Stomach (tissue), 9 donors: ENCODE results near the gene CDH12. TPM values are rescaled to one million over a fixed set of nuclear protein-coding genes. Genes with fewer than 3 reads are reported as not detected.
"Not testable (repeated sequence)": the region's sequence is repeated elsewhere in the genome, so short reads cannot be mapped to it uniquely, and the experiment has no call there.

Experiments used
- DNase-seq, 2 donors: peaks; one replicate each; pipeline versions ENCODE4 v3.0.0 to v3.0.0-alpha.2; 2013 to 2019
- H3K27ac ChIP-seq, 5 donors: fragments of 200-600 bp in 4 of 5; sonication (generic) in 4 of 5; one replicate each; pipeline ENCODE4 v1.5.1; 2013 to 2019; ENCODE audit warnings: mild to moderate bottlenecking in 1 of 5, moderate library complexity in 1 of 5
- H3K27me3 ChIP-seq, 3 donors: fragments of 200-600 bp; sonication (generic); one replicate each; pipeline ENCODE4 v1.5.1; 2017 to 2019; ENCODE audit warnings: mixed run types in 1 of 3
- H3K36me3 ChIP-seq, 4 donors: fragments of 200-600 bp; sonication (generic); 1 replicate in 3 of 4; 2 replicates in 1 of 4; pipeline ENCODE4 v1.5.1; 2016 to 2019
- H3K4me1 ChIP-seq, 4 donors: fragments of 200-600 bp; sonication (generic); one replicate each; pipeline ENCODE4 v1.5.1; 2016 to 2019
- H3K4me3 ChIP-seq, 4 donors: fragments of 200-600 bp; sonication (generic) in 3 of 4; one replicate each; pipeline ENCODE4 v1.5.1; 2016 to 2019; ENCODE audit warnings: mild to moderate bottlenecking in 1 of 4
- H3K9me3 ChIP-seq, 4 donors: fragments of 200-600 bp; sonication (generic); one replicate each; pipeline ENCODE4 v1.5.1; 2016 to 2019
- CTCF ChIP-seq, 7 experiments: fragments of 450-650 bp in 4 of 7; fragments of 200-600 bp in 3 of 7; sonication (generic) in 3 of 7; IDR thresholded peaks; one replicate each; pipeline ENCODE4 v1.5.1; 2016 to 2019; ENCODE audit warnings: antibody characterized with exemption in 7 of 7, control low read depth in 2 of 7, mild to moderate bottlenecking in 1 of 7
- EP300 ChIP-seq: sonication (generic); formaldehyde crosslinking; IDR thresholded peaks from one replicate; pipeline ENCODE4 v1.6.1; 2017; ENCODE audit warnings: antibody characterized with exemption
- POLR2A ChIP-seq, 4 donors: fragments of 450-650 bp; IDR thresholded peaks; one replicate each; pipeline ENCODE4 v1.6.1; 2016; ENCODE audit warnings: antibody characterized with exemption in 4 of 4, control low read depth in 2 of 4, mild to moderate bottlenecking in 1 of 4, moderate library complexity in 1 of 4
- POLR2AphosphoS5 ChIP-seq, 3 donors: sonication (generic); formaldehyde crosslinking; IDR thresholded peaks; one replicate each; pipeline ENCODE4 v1.6.1; 2016; ENCODE audit warnings: antibody characterized with exemption in 3 of 3
- whole genome bisulfite sequencing, 5 donors: extraction: QIAGEN DNeasy Blood & Tissue Kit in 3 of 5; methylation state at CpG; one replicate each; pipeline versions ENCODE4 v1.1.5 to v1.1.7; 2013 to 2018; 5-methylcytosine and 5-hydroxymethylcytosine counted together
- intact Hi-C: fragments of 100-400 bp; cut with DNase I; formaldehyde crosslinking; loops from one replicate; pipeline ENCODE4 v1.15.1; 2023; ENCODE audit warnings: low total_unique reads
- polyA plus RNA-seq, 3 donors: library from polyadenylated mRNA; stranded (reverse); fragments of 200-250 nt; gene quantifications; one replicate each; pipeline ENCODE4 v1.2.3, GENCODE V29; 2013
- total RNA-seq, 5 donors: library from RNA; depleted of rRNA; stranded (reverse); fragments of >200 nt; gene quantifications; one replicate each; pipeline versions ENCODE4 v1.1.0 to v1.2.3, GENCODE V29; 2014 to 2016
- donor health status: healthy with polysubstance abuse.
- donor health status: Bipolar disorder and iron deficiency.
- donor health status: healthy.

Gene CDH12
- total and polyA plus RNA-seq, 8 donors: 0.76 to 1.3 TPM; not detected in 6

GRCh38 chr5:22539762-22540161 lies 313.4 kb downstream of the CDH12 start:
- TF ChIP-seq CTCF (IDR thresholded peaks at IDR 0.05) (no peak), POLR2AphosphoS5 (IDR thresholded peaks at IDR 0.05) (no peak), EP300 (no peak), POLR2A (IDR thresholded peaks at IDR 0.05) (no peak)
- intact Hi-C loops: no loop called here

GRCh38 chr5:22531986-22532385 lies 321.2 kb downstream of the CDH12 start:
- intact Hi-C loops: no loop called here
- no peak for DNase-seq
- Histone ChIP-seq H3K4me3 (no peak overlapping the region), H3K4me1 (no peaks in the 10 kb centered on the region), H3K27me3 (no peaks in the 10 kb centered on the region), H3K36me3 (no peaks in the 10 kb centered on the region), H3K27ac (no peak overlapping the region), H3K9me3 (no peaks in the 10 kb centered on the region)
- TF ChIP-seq POLR2AphosphoS5 (IDR thresholded peaks at IDR 0.05) (no peak), CTCF (IDR thresholded peaks at IDR 0.05) (no peak), EP300 (no peak), POLR2A (IDR thresholded peaks at IDR 0.05) (no peak)
- 40 to 66% (median 53%) methylated on average over 4 of the region's 4 CpGs for WGBS, 5 donors

More at GRCh38 chr5:22539762-22540161, 313.4 kb downstream of the CDH12 start:
- H3K4me1 ChIP-seq: no peaks in the 10 kb centered on the region
- no peak overlapping the region for H3K4me3 ChIP-seq
- H3K27me3 ChIP-seq: no peaks in the 10 kb centered on the region
- no peaks in the 10 kb centered on the region for H3K36me3 ChIP-seq
- 73 to 97% (median 83%) methylated on average over 1 of the region's 1 CpG for WGBS, 5 donors
- DNase-seq: no peak
- no peak overlapping the region for H3K27ac ChIP-seq
- H3K9me3 ChIP-seq: peaks cover 0 to 5% (median 0%) of the 10 kb centered on the region in 4 donors

- no peak for DNase-seq
- H3K27ac ChIP-seq: no peak overlapping the region
- WGBS, 5 donors: 51 to 67% (median 59%) methylated on average over 3 of the region's 3 CpGs
- H3K27me3 ChIP-seq: no peaks in the 10 kb centered on the region
- no peaks in the 10 kb centered on the region for H3K36me3 ChIP-seq
- no peak for TF ChIP-seq POLR2A (IDR thresholded peaks at IDR 0.05)
- no peak for TF ChIP-seq CTCF (IDR thresholded peaks at IDR 0.05)
- peaks cover 0 to 5% (median 0%) of the 10 kb centered on the region in 4 donors for H3K9me3 ChIP-seq
- intact Hi-C loops: no loop called here
- H3K4me1 ChIP-seq: no peaks in the 10 kb centered on the region
- no peak overlapping the region for H3K4me3 ChIP-seq
These were observed 331.6 kb downstream of the CDH12 start for GRCh38 chr5:22521521-22521920.

- H3K27ac ChIP-seq, H3K27me3 ChIP-seq, H3K9me3 ChIP-seq, H3K4me1 ChIP-seq, DNase-seq, intact Hi-C loops, H3K4me3 ChIP-seq, H3K36me3 ChIP-seq: not testable (repeated sequence)
- 89 to 97% (median 94%) methylated on average over 7 of the region's 7 CpGs for WGBS, 5 donors
These were observed 336.6 kb downstream of the CDH12 start for GRCh38 chr5:22516497-22516896.

GRCh38 chr5:22514231-22514630 lies 338.9 kb downstream of the CDH12 start:
- no peak overlapping the region for H3K27ac ChIP-seq
- TF ChIP-seq EP300 (no peak), POLR2A (IDR thresholded peaks at IDR 0.05) (no peak), POLR2AphosphoS5 (IDR thresholded peaks at IDR 0.05) (no peak), CTCF (IDR thresholded peaks at IDR 0.05) (no peak)
- no peaks in the 10 kb centered on the region for H3K27me3 ChIP-seq
- no peak overlapping the region for H3K4me3 ChIP-seq
- no peaks in the 10 kb centered on the region for H3K9me3 ChIP-seq
- H3K36me3 ChIP-seq: no peaks in the 10 kb centered on the region
- no peak for DNase-seq
- intact Hi-C loops: no loop called here
- no peaks in the 10 kb centered on the region for H3K4me1 ChIP-seq
